ENCODE data around the gene EPHA2.

EPHA2 gene

DNA sequence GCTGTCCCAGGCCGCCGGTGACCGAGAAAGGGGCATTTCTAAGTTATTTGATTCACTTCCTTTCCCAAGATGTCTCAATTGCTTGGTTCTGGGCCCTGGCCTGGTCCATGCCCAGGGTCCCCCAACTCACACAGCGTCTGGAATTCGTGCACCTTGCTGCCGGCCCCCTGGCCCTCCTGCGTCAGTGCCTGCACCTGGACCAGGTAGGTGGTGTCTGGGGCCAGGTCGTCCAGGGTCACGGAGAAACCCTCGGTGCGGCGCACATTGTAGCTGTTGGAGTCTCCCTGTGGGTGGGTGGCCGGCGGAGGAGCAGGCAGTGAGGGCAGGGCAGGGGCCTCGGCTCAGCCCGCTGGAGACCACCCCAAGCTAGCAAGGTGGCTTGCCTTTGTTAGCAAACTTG, 21.0 kb downstream of the EPHA2 start:
- DNase-seq (ENCODE audit: low read depth in 2 of 2), result no peak

DNA sequence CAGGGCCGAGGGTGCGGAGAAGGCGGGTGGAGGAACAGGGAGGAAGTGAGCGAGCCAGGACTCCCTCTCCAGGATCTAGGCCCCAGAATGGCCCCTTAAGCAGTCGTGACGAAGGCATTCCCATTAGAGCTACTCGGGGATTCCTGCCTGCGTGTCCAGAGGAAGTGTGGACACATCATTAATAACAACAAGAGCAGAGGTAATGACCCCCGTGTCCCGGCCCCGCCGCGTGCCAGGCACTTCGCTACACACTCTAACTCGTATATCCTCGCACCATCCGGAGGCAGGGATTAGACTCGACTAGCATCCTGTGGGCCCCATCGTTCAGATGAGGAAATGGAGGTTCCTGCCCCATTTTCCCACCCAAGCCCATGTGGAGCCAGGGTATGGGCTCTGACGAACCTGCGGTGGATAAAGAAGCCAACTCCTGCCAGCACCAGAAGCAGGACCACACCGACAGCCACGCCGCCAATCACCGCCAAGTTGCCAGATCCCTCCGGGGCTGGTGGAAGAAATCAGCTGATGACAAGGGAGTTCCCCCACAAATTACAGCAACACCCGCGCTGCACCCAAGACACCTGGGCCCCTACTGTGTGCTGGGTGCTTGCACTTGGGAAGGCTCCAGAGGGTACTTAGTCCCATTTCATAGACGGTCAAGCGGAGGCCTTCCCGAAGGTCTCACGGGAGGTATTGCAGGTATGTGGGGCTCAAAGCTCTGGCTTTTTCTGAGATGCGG, 21.6 kb downstream of the EPHA2 start:
- DNase-seq (ENCODE audit: low read depth in 2 of 2), result no peak

DNA sequence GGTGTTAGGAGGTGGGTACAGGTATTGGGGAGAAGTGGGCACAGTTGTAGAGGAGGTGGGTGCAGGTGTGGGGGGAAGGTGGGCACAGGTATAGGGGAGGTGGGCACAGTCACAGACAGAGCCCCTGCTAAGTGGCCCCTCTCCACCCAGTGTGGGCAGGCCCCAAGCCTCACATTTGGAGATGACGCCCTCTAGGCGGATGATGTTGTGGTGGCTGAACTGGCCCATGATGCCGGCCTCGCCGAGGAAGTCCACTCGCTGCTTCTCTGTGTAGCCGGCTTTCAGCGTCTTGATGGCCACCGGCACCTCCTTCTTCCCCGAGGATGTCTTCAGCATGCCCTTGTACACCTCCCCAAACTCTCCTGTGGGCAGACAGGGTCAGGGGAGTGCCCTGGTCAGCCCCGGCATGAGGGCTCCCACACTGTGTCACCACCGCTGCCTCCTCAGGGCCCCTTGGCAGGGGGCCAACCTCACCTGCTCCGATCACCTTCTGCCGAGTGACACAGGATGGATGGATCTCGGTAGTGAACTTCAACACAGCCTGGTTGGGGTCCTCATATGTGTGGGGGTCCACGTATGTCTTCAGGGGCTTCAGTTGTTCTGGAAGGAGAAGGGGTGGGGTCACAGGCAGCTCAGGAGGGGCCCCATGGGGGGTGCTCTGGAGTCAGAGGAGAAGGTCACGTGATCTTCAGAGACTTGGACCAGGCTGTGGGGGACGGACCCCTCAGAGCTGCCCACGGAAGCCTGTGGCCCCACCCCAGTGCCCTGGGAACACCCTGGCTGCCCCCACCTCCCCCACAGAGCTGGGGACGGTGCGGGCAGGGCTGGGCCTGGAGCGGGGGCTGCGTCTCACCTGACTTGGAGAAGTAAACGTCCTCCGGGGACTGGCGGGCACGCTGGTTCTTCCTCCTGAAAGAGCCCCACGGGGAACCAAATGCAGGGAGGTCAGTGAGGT, 22.6 kb downstream of the EPHA2 start:
- DNase-seq (ENCODE audit: low read depth in 2 of 2), result no peak

DNA sequence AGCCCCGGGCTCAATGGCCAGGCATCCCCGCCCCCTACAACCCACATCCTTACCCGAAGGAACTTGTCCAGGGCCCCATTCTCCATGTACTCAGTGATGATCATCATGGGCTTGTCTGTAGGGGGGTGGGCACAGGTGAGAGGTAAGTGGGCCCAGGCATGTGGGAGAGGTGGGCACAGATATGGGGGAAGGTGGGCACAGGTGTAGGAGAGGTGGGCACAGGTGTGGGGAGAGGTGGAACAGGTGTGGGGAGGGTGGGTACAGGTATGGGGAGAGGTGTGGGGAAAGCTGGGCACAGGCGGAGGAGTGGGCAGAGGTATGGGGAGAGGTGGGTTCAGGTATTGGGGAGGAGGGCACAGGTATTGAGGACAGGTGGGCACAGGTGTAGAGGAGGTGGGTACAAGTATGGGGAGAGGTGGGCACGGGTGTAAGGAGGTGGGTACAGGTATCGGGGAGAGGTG, 23.5 kb downstream of the EPHA2 start:
- DNase-seq (ENCODE audit: low read depth in 2 of 2), result no peak

DNA sequence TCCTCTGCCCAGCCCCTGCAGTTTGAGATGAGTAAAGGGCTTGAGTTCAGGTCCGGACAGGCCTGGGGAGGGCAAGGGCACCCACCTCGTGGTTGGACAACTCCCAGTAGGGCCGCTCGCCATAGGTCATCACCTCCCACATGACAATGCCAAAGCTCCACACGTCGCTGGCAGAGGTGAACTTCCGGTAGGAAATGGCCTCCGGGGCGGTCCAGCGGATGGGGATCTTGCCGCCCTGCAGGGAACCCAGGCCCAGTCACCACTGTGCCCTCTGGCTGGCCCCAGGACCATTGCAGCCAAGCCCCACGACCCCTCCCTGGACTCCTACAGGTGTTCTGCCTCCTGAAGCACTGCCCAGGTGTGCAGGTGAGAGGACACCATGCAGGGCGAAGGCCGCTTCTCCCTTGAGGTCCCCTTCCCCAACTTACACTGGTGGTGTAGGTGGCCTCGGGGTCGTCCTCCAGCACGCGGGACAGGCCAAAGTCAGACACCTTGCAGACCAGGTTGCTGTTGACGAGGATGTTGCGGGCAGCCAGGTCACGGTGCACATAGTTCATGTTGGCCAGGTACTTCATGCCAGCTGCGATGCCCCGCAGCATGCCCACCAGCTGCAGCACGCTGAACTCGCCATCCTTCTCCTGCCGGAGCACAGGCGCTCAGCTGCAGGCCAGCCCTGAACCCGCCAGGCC, 24.1 kb downstream of the EPHA2 start:
- no peak for DNase-seq (ENCODE audit: low read depth in 2 of 2)

DNA sequence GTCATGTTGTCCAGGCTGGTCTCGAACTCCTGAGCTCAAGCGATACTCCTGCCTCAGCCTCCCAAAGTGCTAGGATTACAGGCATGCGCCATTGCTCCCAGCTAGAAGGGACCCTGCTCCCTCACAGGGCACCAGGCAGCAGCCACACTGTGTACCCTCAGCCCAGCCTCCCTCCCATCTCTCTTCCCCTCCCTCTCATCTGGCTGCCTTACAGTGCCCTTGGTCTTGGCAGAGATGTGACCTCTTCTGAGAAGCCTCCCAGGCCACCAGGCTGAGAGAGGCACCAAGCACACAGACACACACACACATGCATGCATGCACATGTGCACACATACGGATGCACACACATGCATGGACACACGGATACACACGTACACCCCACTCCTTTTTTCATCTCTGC, 25.0 kb downstream of the EPHA2 start:
- DNase-seq (ENCODE audit: low read depth in 2 of 2), result no peak

DNA sequence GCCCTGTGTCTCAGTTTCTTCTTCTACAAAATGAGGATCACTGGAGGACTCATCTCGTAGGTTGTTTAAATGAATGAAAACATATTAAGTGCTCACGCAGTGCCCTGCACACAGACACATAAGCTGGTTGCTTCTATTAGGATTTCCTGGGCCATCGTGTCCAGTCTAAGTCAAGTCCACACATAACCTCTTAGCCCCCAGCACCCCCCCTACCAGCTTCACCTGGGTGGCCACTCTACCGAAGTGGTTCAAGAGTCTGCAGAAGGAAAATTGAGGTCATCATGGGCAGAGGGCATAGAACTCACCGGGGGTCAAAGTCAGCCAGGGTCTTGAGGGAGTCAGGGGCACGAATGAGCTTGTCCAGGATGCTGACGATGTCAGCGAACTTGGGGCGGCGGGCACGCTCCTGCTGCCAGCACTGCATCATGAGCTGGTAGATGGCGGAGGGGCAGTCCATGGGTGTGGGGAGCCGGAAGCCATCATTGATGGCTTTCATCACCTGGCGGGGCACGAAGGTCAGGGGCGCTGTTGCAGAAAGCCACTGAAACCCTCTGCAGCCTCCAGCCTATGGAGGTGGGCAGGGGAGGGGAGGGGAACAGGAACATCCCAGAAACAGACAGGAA, 25.8 kb downstream of the EPHA2 start:
- DNase-seq (ENCODE audit: low read depth in 2 of 2), result no peak

DNA sequence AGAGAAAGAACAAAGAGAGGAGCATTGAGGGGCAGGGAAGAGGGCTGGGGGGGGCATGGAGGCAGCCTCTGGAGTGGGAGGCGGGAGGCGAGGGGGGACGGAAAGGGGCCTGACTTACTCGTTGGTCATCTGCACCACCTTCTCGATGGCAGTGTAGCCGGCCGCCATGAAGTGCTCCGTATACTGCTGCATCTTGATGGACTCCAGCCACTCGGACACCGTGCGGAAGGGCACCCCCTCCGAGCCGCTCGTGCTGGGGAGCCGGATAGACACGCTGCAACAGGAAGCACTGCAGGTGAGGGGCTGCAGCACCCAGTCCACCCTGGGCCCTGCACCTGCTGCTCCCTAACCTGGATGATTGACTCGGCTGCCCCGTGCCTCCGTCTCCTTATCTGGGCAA, 26.6 kb downstream of the EPHA2 start:
- no peak for DNase-seq (ENCODE audit: low read depth in 2 of 2)

DNA sequence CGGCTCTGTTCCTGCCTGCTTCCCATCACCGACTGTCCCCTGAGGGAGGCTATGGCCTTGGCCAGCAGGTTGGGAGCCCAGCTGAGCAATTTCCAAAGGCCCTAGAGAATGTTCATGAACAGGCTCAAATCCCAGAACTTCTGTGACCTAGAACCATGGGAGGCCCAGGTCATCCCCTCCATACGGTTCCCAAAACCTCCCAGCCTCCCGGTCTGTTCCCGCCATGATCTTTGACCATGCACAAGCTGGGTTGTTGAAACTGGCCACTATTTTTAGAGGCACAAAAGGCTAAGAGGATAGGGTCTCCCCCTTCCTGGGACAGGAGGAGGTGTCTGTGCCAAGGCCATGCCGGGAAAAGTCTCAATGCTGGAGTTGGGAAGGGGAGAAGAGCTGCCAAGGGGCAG, 27.5 kb downstream of the EPHA2 start:
- no peak for DNase-seq (ENCODE audit: low read depth in 2 of 2)

DNA sequence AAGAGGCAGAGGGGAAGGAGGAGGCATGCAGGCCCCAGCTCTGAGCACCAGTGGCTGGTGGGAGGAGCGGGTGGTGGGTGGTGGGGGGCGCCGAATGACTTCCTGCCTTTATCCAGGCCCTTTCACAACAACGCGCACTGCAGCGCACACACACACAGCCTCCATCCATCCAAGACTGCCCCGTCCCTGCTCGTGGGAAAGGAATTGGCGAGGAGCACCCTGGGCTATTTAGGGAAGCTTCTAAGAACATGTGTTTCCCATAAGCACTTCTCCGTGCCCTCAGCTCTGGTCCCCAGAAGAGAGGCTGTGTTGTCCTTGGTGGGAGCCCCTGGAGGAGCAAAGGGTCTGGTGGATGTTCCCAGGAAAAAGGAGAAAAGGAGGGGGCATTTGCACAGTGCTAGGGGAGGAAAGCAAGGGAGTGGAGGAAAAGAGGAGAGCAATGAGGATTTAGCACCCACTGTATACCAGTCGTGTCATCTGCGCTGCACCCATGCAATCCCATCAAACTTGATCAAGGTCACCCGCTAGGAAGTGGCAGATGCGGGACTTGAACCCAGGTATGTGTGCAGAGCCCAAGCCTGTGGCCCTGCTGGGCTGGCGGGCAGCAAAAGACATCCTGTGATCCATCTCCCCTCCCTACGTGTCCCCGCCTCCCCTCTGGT, 28.1 kb downstream of the EPHA2 start:
- DNase-seq (ENCODE audit: low read depth in 2 of 2), result no peak

DNA sequence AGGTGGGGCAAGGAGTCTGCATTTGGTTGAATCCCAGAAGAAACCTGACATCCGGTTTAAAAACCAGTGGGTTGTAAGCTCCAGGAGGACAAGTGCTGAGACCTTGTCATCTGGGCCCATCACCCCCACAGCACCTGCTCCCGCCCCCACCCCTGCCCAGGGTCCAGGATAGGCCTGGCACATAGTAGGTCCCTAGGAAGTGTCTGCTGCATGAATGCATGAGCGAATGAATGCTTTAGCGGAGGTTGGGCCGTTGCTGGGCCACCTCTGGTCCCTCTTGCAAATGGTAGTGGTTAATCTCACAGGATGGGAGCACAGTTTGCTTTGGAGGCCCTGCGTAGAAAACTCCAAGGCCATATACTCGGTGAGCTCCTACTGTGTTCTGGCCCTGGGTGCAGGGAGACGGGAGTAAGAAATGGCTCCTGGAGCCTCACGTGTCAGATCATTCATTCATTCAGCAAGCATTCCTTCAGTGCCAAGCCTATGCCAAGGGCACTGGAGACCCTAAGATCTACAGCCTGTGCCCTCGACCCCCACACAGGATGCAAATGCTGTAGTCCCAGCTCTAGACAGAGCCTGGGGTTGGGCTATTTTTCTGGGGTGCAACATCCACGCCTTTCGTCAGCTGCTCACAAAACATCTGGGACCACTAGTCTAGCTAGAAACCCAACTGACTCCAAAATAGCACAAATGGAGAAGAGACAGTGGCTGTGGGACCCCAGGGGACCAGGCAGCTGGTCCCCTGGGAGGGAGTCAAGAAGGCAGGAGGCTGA, 28.9 kb downstream of the EPHA2 start:
- DNase-seq (ENCODE audit: low read depth in 2 of 2), result no peak

DNA sequence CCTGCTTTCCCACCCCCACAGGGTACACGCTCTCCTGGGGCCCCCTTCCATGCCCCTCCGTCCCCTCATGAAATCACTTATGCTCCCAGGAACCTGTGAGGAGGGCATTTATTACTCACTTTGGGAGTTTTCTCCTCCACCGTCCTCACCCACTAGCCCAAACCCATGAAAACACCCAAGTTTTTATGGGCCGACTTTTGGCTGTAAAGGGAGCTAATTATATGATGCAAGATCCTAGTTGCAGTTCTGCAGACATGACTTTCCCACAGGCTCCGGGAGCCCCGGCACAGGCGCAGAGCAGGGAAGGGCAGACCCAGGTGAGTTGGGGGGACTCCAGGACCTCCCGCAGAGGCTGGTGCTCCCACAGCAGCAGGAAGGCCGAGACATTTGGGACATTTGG, 29.7 kb downstream of the EPHA2 start:
- no peak for DNase-seq (ENCODE audit: low read depth in 2 of 2)

DNA sequence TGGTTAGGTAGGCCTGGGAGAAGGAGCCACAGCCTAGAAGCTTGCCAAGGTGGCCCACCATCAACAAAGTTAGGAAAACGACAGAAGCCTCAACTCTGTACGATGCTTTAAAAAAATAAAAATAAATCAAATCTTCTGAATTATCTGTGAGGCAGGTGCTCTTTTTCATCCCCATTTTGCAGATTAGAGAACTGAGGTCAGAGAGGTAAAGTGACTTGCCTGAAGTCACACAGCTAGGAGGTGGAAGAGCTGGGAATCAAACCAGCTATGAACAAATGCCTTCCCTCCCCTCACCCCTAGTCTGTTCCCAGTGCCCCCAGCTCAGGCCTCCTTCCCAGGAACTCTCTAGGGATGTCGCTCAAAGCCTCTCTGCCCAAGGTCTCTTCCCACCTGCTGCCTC, 30.4 kb downstream of the EPHA2 start:
- DNase-seq (ENCODE audit: low read depth in 2 of 2), result no peak

DNA sequence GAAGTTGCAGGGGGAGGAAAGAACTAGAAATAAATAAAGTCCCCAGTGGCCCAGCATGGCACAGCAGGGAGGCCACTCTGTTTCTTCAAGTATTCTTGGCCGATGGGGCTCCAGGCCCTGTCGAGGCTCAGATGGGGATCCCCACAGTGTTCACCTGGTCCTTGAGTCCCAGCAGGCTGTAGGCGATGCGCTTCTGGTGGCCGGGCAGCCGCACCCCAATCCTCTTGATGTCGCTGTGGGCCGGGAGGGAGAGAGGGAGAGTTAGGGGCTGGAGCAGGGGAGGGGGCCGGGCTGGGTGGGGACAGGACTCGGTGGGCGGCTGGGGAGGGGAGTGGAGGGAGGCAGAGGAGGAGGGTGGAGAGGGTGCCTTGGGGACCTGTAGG, 30.8 kb downstream of the EPHA2 start:
- DNase-seq (ENCODE audit: low read depth in 2 of 2), result no peak

DNA sequence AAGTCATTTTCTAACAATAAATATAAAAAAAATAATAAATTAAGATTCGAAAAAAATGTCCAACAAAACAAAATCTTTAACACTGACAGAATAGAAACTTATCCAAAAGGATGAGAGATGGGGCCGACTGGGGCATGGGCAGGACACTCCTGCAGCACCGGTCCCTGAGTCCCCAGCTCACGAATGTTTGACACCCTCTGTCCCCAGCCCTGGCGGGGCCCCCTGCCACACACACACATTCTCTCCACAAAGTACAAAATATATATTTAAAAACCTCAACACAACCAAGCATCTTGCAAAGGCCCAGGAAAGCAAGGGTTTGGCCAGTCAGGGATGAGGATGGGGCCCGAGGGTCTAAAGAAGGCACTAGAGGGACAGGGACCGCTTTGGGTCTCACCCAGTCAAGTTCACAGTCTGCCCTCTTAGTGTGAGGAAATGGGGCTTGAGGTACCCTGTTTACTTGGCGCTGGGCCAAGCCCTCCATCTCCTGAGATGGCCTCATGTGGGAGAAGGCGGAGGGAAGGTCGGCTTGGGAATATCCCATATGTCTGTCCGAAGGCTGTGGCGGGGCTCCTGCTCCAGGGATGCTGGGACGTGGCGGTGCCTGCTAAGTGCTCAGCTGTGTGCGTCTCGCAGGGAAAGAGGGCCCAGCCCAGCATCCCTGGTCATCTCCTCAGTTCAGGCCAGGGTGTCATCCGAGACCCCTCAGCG, 31.3 kb downstream of the EPHA2 start:
- no peak for DNase-seq (ENCODE audit: low read depth in 2 of 2)

DNA sequence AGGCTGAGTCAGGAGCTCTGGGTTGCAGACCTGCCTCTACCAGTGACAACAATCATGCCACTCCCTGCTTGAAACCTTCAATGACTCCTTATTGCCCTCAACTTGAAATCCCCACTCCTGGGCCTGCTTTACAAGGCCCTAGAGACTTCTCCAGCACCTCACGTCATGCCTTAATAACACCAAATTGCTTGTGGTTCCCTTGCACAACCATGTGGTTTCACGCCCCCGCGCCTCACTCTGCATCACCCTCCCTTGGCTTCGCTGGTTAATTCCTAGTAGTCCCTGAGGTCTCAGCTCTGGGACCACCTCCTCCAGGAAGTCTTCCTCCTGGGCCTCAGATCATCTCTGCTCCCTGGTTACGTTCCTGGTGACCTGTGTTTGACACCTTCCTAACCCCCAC, 33.0 kb downstream of the EPHA2 start:
- DNase-seq (ENCODE audit: low read depth in 2 of 2), result peak; percentile 23 to 44

DNA sequence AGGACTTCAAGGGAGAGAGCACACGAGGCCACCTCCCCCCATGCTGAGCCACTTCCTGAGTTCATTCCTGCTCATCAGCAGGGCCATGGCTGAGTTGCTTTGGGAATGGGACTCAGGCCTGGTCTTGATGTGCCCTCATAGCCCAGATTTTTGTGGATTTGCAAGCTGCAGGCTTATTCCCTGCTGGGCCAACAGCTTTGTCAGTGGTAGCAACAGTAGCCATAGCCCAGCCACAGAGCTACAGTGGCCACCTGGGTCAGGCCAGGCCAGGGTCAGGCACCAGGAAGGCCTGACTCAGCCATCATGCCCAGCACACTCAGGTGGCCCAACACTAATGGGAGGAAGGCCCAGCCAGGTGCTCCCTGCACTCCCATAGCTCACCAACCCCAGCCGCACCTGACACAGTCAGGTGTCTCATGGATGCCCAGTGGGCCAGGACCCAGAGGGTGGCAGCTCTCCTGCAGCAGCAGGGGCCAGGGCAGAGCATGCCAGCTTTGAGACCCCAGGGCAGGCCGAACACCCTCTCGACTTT, 33.5 kb downstream of the EPHA2 start:
- no peak for DNase-seq (ENCODE audit: low read depth in 2 of 2)

DNA sequence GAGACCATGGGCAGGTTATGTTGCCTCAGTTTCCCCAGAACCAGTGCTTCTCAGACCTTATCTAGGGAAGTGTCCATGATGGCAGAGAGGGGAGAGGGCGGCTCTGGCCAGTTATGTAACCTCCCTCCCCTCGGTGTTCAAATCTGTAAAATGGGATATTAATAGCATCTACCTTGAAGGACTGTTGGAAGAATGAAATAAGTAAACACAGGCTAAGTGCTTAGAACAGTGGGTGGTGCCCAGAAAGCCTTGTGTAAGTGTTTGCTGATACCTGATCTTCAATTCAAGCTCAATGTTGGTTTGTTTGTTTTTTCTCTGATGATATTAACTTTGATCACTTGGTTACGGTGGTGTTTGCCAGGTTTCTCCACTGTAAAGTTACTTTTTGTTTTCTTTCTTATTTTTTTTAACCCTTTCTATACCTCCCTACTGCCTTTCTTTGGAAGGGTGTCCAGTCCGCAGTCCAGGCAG, 34.9 kb downstream of the EPHA2 start:
- no peak for DNase-seq (ENCODE audit: low read depth in 2 of 2)

DNA sequence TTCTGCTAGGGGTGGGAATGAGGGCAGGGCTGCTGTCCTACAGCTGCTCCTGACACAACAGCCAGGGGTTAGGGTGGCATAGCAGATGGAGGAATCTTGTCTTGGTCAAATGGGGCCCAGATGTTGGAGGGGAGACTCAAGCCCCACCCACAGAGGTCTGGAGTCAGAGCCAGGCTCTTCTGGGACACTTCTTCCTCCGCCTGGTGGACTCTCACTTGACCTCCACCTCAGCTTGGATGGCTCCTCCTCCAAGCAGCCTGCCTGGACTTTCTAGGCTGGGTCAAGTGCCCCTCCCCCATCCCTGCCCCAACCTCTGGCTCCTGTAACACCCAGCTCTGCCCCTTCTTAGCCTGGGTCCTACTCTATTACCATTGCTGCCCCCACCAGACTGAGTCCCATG, 35.5 kb downstream of the EPHA2 start:
- DNase-seq (ENCODE audit: low read depth in 2 of 2), result no peak

DNA sequence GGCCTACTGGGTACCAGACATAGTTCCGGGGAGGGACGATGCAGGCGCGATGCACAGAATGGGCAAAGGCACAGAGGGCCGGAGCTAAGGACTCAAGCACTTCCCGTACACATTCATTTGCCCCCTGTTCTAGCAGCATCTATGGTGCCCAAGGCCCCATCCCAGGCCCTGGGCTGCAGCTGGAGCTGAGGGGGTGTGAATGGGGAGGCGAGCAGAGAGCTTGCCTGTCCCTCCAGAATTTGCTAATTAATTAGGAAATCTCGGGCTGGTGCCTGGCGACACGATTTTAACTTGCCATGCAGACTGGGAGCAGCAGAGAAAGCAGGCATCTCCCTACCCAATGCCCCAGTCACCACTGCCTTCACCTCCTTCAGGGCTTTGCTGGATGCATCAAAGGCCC, 35.9 kb downstream of the EPHA2 start:
- DNase-seq (ENCODE audit: low read depth in 2 of 2), result no peak

Data from stimulated activated CD4-positive, alpha-beta T cell treated with anti-CD3 and anti-CD28 coated beads, Interleukin-4, amount 100 ng/mL, for 48 hours (primary cell).